ENCODE measurements around the gene PFDN2.

GRCh38 chr1:161114556-161114955 is 3.3 kb downstream of the PFDN2 start:
- no peak for TF ChIP-seq POLR2A (IDR thresholded peaks at IDR 0.05; ENCODE audit: low read length)
- TF ChIP-seq GATA1 (IDR thresholded peaks at IDR 0.05; ENCODE audit: low read depth, low read length), result no peak
